NCI-H82 treated with DMSO at 0.1 percent for 48 hours (cell line): ENCODE measurements around the gene RAP1GAP2.
"Not testable (repeated sequence)": the region's sequence is repeated elsewhere in the genome, so short reads cannot be mapped to it uniquely, and the experiment has no call there.

Experiments used
- DNase-seq: peaks from one replicate; lab custom pipeline; 2025; ENCODE audit not compliant: unreplicated experiment; lab: John Stamatoyannopoulos, UW

Gene RAP1GAP2

GRCh38 chr17:3035256-3035967 lies 239.2 kb downstream of the RAP1GAP2 start:
- DNase-seq: no peak

GRCh38 chr17:3035968-3036280 lies 239.7 kb downstream of the RAP1GAP2 start:
- no peak for DNase-seq

DNA sequence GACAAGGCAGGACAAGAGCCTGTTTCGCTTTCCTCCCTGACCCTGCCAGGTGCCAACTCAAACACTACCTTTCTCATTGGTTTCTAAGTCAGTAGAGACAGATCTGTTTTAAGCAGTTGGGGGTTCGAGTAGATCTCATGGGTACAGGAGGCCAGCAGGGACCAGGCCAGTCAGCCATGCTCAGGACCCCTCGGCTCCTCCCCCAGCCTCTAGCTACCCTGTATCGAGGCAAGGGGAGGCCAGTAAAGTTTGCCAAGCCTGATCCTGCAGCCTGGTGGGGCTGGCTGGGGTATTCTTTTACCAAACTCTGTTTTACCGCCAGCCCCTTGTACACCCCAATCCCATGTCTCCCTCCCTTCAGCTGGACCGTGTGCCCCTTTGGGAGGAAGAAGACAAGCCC lies 240.6 kb downstream of the RAP1GAP2 start:
- DNase-seq: no peak

GRCh38 chr17:3037259-3037658 lies 241.0 kb downstream of the RAP1GAP2 start:
- no peak for DNase-seq

DNA sequence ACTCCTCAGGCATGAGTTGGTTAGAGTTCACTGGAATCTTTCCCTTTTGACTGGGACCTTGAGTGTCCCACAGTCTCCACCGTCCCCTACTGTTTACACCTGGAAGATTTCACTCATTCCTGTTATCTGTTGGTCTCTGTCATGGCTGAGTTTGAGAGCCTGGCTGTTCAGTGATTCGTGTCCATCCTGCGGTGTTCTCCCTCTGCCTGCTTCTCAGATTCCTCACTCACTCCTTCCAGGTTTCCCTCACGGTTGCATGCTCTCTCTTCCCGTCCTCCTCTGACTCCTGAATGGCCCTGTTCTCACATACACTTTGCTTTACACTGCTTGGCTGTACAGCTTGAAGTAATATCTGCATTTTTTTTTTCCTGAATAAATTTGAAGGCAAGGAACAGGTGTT lies 242.7 kb downstream of the RAP1GAP2 start:
- no peak for DNase-seq

GRCh38 chr17:3039736-3040135 lies 243.5 kb downstream of the RAP1GAP2 start:
- no peak for DNase-seq

GRCh38 chr17:3040882-3041281 lies 244.6 kb downstream of the RAP1GAP2 start:
- no peak for DNase-seq

GRCh38 chr17:3043737-3044365 lies 247.6 kb downstream of the RAP1GAP2 start:
- no peak for DNase-seq

DNA sequence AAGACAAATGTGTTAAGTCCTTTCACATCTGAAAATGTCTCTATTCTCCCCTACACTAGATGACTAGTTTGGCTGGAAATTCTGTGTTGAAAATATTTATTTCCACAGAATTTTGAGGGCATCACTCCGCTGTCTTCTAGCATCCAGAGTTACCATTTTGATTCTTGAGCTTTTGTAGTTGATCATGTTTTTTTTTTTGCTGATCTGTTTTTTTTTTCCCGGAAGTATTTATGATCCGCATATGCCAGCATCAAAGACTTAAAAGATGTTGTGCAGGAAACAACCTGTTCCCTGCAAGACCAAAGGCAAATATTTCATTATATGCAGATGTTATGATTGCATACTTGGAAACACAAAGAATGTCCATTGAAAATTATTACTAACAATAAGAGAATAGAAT lies 250.5 kb downstream of the RAP1GAP2 start:
- DNase-seq: no peak

GRCh38 chr17:3048727-3049471 lies 252.7 kb downstream of the RAP1GAP2 start:
- DNase-seq: peak; percentile 99

DNA sequence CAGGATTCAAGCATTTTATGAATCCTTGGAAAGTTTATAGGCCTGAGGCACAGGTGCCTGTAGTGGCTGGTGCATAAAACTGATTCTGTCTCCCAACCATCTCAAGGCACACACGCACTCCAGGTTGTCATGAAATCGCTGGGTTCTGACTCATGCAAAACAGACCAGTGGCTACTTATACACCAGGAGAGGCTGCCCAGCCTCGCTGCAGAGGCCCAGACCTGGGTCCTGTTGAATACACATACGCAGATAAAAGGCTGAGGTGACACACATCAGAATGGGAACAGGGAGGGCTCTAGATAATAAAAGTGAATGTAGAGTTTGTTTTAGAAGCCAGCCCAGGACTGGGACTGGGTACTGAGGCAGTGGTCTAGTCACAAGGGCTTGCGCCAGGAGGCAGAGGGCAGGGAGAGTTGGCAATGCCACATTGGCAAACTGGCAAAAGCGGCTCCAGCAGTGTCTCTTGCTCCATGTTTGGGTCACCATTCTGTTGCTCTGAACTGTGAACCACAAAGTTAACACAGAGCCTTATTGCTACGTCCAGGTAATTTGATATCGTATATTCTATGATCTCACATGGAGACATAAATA lies 253.6 kb downstream of the RAP1GAP2 start:
- DNase-seq: no peak

DNA sequence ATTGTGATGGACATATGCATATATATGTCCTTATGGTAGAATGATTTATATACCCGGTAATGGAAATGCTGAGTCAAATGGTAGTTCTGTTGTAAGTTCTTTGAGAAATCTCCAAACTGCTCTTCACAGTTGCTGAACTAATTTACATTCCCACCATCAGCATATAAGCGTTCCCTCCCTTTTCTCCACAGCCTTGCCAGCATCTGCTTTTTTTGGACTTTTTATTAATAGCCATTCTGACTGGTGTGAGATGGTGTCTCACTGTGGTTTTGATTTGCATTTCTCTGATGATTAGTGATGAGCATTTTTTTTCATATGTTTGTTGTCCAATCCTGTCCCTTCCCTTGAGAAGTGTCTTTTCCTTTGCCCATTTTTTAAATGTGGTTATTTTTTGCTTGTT lies 258.6 kb downstream of the RAP1GAP2 start:
- not testable (repeated sequence) for DNase-seq

- DNase-seq: not testable (repeated sequence)
These were observed 266.7 kb downstream of the RAP1GAP2 start for GRCh38 chr17:3062824-3063377.

DNA sequence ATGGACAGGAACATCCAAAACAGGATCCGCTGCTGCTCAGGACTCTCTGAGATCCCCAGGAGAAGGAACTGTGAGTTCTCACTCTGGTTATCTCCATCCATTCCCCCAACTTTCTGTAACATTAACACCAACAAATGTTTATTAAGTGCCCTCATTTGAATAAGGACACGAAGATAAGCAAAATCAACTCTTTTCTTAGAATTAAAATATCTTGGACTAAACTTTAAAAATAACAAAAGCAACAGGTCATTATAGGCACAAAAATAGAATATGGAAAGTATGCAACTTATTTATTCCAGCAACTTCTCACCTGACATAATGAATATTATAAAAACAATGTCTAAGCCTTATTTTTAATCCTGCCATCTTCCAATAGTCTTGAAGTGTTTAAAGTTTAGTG lies 267.3 kb downstream of the RAP1GAP2 start, which contains the start of gene OR1D5:
Gene OR1D5 (minus strand): TSS at position 101 of the 400 bp plus-strand sequence. CDS start 0 bp downstream, at position 101.
- not testable (repeated sequence) for DNase-seq

GRCh38 chr17:3065192-3065591 lies 269.0 kb downstream of the RAP1GAP2 start:
- DNase-seq: not testable (repeated sequence)

DNA sequence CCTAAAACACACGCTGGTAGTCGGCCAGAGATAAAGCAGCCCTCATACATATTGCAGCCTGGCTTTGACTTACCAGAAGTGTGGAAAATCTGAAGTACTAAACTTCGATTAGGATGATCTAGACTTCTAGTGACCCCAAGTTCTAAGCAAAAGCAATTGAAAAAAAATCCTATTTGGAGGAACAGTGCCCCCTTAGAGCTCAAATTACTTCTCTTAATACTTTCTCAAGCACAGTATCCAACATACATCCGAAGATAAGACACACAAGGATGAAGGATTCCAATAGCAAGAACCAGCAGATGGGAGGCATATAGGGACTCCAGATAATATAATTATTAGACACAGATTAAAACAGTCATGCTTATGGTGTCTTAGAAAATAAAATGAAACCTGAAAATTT lies 277.6 kb downstream of the RAP1GAP2 start:
- not testable (repeated sequence) for DNase-seq
